Germinal center (tissue), 1 donor: ENCODE data around the gene PRKCB.
A peak's percentile ranks its signal among the peaks of the same experiment; 100 is the strongest.

Experiments
- DNase-seq: peaks from one replicate; pipeline ENCODE4 v3.0.0; 2012; ENCODE audit warnings: mixed read lengths, low spot score

PRKCB gene

GRCh38 chr16:24253192-24253591 is 417.4 kb downstream of the PRKCB start:
- DNase-seq, result peak; percentile 68

- peak; percentile 77 for DNase-seq
Measured at GRCh38 chr16:24255456-24256371, 419.9 kb downstream of the PRKCB start, which contains the start of gene CACNG3. CACNG3 (plus strand) TSS chr16:24256335; CDS start chr16:24256755, 420 bp downstream.

- DNase-seq, result no peak
Measured at GRCh38 chr16:24257958-24258357, 422.2 kb downstream of the PRKCB start.

GRCh38 chr16:24258791-24259190 is 423.0 kb downstream of the PRKCB start:
- DNase-seq, result no peak

GRCh38 chr16:24262816-24263215 is 427.0 kb downstream of the PRKCB start:
- no peak for DNase-seq
